ENCODE measurements around the gene QSOX1. TPM values are rescaled to one million over a fixed set of nuclear protein-coding genes. Genes with fewer than 3 reads are reported as not detected.
A peak's percentile ranks its signal among the peaks of the same experiment; 100 is the strongest.

QSOX1 gene
- total and polyA plus RNA-seq, 8 donors: 145 to 482 (median 190) TPM

DNA sequence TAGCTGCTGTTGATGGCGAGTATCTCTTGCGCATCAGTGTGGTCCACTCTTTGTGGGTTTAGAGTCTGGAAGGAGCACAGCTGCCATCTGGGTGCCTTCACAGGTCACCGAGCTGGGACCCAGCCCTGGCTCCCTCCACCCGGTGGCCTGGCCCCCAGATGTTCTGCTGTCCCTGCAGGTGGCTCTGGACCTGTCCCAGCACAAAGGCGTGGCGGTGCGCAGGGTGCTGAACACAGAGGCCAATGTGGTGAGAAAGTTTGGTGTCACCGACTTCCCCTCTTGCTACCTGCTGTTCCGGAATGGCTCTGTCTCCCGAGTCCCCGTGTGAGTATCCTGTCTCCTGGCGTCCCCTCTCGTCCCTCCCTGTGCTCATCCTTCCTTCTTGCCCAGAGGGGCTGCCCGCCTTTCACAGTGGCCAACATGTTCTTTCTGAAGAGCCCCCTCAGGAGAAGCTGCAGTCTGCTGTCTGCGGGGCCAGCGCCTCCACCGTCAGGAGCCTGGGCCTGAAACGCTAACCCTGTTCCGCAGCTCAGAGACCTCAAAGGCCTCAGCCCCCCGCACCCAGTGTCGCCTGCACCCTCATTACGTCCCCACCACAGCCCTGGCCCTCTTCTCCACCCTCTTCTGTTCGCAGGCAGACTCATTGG is 27.4 kb downstream of the QSOX1 start:
- Histone ChIP-seq H3K27ac (no peak overlapping the region), H3K27me3 (no peaks in the 10 kb centered on the region), H3K4me1 (no peaks in the 10 kb centered on the region), H3K4me3 (no peak overlapping the region), H3K36me3 (peaks cover 0 to 85% of the 10 kb centered on the region in 2 donors), H3K9me3 (no peaks in the 10 kb centered on the region)
- TF ChIP-seq, protein P1, sequence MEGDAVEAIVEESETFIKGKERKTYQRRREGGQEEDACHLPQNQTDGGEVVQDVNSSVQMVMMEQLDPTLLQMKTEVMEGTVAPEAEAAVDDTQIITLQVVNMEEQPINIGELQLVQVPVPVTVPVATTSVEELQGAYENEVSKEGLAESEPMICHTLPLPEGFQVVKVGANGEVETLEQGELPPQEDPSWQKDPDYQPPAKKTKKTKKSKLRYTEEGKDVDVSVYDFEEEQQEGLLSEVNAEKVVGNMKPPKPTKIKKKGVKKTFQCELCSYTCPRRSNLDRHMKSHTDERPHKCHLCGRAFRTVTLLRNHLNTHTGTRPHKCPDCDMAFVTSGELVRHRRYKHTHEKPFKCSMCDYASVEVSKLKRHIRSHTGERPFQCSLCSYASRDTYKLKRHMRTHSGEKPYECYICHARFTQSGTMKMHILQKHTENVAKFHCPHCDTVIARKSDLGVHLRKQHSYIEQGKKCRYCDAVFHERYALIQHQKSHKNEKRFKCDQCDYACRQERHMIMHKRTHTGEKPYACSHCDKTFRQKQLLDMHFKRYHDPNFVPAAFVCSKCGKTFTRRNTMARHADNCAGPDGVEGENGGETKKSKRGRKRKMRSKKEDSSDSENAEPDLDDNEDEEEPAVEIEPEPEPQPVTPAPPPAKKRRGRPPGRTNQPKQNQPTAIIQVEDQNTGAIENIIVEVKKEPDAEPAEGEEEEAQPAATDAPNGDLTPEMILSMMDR (IDR thresholded peaks at IDR 0.05): no peak
- intact Hi-C loops (cut with DNase I): loop anchor here in 1 of 2 donors (10.0 kb wide), 1 partner anchor 303 kb away; no protein-coding TSS in a partner anchor
- no peak for ATAC-seq
- peak in 1 of 4 donors; percentile 22 for DNase-seq

GRCh38 chr1:180182643-180183311 is 28.1 kb downstream of the QSOX1 start:
- Histone ChIP-seq H3K36me3 (peaks cover 0 to 92% of the 10 kb centered on the region in 2 donors), H3K9me3 (no peaks in the 10 kb centered on the region), H3K27me3 (no peaks in the 10 kb centered on the region), H3K4me1 (no peaks in the 10 kb centered on the region), H3K27ac (no peak overlapping the region), H3K4me3 (no peak overlapping the region)
- TF ChIP-seq, protein P1 (IDR thresholded peaks at IDR 0.05): no peak
- ATAC-seq: no peak
- intact Hi-C loops (cut with DNase I): loop anchor here in 1 of 2 donors (10.0 kb wide), 1 partner anchor 302 kb away; no protein-coding TSS in a partner anchor
- DNase-seq: peak in 1 of 4 donors; percentile 19

GRCh38 chr1:180183426-180183825 is 28.8 kb downstream of the QSOX1 start:
- H3K36me3 ChIP-seq: peaks cover 0 to 98% of the 10 kb centered on the region in 2 donors
- no peaks in the 10 kb centered on the region for H3K9me3 ChIP-seq
- no peaks in the 10 kb centered on the region for H3K4me1 ChIP-seq
- H3K27me3 ChIP-seq: no peaks in the 10 kb centered on the region
- TF ChIP-seq, protein P1 (IDR thresholded peaks at IDR 0.05): no peak
- intact Hi-C loops (cut with DNase I): loop anchor here in 1 of 2 donors (10.0 kb wide), 1 partner anchor 301 kb away; no protein-coding TSS in a partner anchor
- peak in 1 of 4 donors; percentile 4 for DNase-seq
- H3K27ac ChIP-seq: no peak overlapping the region
- ATAC-seq: no peak
- H3K4me3 ChIP-seq: no peak overlapping the region

DNA sequence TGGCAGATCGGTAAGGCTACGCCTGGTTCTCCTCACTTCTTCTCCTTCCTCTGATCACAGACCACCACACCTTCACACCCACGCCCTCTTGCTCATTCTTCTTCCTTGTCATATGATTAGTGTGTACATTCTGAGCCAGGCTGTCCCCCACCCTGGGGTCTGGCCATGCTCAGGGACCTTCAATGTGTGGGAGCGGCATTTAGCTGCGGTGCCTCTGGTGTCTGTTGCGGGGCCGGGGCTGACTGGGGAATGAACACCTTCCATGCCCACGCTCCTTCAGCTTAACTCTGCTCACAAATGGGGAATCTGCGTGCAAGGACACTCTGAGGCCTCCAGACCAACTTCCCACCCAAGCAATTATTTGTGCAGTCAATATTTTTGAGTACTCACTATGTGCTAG is 29.4 kb downstream of the QSOX1 start:
- Histone ChIP-seq H3K9me3 (no peaks in the 10 kb centered on the region), H3K36me3 (peaks cover 0 to 99% of the 10 kb centered on the region in 2 donors), H3K27me3 (no peaks in the 10 kb centered on the region), H3K4me3 (no peak overlapping the region), H3K27ac (no peak overlapping the region), H3K4me1 (no peaks in the 10 kb centered on the region)
- ATAC-seq (no peak), DNase-seq (peak in 1 of 4 donors; percentile 11)
- TF ChIP-seq, protein P1 (IDR thresholded peaks at IDR 0.05): no peak
- intact Hi-C loops (cut with DNase I): loop anchor here in 1 of 2 donors (10.0 kb wide), 1 partner anchor 301 kb away; no protein-coding TSS in a partner anchor

- no peak overlapping the region for H3K4me3 ChIP-seq
- TF ChIP-seq, protein P1 (IDR thresholded peaks at IDR 0.05): no peak
- ATAC-seq: no peak
- H3K27ac ChIP-seq: no peak overlapping the region
- no peaks in the 10 kb centered on the region for H3K27me3 ChIP-seq
- intact Hi-C loops (cut with DNase I): loop anchor here in 1 of 2 donors (10.0 kb wide), 1 partner anchor 300 kb away; no protein-coding TSS in a partner anchor
- H3K36me3 ChIP-seq: peaks cover 0 to 98% of the 10 kb centered on the region in 2 donors
- no peak for DNase-seq
- no peaks in the 10 kb centered on the region for H3K9me3 ChIP-seq
- H3K4me1 ChIP-seq: no peaks in the 10 kb centered on the region
These were observed 30.6 kb downstream of the QSOX1 start for GRCh38 chr1:180185281-180185680.

Data from left lung (tissue), 10 donors.